ENCODE results near the gene PLD3.
"Not testable (repeated sequence)": the region's sequence is repeated elsewhere in the genome, so short reads cannot be mapped to it uniquely, and the experiment has no call there.

The PLD3 gene

DNA sequence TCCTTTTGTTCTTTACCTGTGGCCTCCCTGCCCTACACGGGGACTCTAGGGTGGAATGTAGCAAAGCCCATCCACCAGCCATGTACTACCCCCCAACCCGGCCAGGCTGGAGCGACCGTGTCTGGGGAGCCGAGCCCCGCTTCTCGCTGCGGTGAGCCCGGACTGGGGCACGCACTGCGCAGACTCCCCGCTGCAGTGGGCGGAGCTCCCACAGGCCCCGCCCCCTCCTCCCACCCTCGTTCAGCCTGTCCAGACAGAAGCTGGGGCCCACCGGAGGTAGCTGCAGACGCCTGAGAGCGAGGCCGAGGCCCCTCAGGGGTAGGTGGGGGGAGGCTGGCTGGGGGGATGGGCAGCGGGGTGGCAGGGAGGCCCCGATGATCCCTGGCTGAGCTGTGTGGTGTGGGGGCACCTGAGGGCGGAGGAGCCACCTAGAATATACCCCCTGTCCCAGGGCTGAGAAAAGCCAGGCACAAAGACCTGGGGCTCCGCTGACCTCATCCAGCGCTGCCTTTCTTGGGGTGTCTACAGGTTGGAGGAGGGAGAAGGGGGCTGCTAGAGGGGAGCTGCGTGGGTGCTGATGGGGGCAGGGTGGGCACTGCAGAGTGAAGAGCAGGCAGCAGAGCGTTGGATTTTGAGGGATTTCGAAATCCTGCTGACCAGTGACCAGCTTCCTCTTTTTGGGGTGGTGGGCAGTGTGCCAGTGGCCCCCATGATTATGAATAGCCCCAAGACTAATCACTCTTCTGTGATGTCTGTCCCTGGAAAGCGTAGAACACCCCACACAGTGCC lies 17.3 kb downstream of the PLD3 start:
- peak; percentile 81 for DNase-seq

DNA sequence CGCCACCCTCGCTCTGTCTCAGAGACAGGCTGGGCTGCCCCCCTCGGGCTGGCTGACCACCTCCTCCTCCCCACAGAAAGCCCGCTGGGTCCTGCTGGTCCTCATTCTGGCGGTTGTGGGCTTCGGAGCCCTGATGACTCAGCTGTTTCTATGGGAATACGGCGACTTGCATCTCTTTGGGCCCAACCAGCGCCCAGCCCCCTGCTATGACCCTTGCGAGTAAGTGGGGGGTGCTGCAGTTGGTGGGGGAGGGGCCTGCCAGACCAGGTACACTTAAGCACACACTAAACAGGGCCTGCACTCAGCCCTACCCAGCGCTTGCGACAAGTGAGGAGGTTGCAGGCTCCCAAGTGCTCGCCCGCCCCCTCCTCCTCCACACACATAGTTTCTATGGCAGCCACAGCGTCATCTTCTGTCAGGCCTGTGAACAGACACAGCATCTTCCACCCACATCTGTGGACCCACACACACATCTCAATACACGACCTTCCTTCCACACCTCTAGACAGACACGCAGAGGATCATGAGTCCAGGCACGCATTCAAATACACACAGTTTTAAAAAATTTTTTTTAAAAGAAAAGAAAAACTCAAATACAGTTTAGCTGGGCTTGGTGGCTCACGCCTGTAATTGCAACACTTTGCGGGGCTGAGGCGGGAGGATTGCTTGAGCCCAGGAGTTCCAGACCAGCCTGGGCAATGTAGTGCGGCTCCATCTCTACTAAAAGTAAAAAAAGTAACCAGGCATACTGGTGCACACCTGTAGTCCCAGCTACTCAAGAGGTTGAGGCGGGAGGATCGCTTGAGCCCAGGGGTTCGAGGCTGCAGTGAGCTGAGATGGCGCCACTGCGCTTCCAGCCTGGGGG lies 18.4 kb downstream of the PLD3 start:
- no peak for DNase-seq

DNA sequence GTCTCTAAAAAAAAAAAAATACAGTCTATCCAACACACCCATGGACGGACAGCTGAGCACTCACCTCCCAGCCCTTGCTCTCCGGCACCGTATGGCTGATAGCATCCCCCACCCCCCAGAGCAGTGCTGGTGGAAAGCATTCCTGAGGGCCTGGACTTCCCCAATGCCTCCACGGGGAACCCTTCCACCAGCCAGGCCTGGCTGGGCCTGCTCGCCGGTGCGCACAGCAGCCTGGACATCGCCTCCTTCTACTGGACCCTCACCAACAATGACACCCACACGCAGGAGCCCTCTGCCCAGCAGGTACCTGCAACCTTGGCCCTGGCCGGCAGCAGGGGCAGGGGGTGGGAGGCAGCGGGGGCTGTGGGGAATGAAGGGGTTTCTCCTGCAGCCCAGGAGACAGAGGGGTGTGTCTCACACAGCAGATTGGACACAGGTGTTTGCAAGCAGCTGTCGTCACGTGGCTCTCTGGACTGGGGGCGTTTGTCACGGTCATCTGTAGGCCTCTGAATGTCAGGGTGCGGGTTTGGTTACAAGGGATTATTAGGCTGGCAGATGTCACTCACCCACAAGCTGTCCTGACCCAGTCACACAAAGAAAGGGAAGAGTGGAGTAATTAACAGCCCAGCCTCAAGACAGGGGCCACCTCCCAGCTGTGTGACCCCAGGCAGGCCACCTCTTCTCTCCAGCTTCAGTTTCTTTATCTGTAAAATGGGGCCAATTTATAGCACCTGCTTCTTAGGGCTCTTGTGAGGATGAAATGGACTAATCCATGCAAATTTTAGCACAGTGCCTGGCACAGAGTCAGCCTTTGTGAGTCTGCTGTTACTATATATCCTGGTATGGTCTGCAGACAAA lies 19.3 kb downstream of the PLD3 start:
- DNase-seq = no peak

DNA sequence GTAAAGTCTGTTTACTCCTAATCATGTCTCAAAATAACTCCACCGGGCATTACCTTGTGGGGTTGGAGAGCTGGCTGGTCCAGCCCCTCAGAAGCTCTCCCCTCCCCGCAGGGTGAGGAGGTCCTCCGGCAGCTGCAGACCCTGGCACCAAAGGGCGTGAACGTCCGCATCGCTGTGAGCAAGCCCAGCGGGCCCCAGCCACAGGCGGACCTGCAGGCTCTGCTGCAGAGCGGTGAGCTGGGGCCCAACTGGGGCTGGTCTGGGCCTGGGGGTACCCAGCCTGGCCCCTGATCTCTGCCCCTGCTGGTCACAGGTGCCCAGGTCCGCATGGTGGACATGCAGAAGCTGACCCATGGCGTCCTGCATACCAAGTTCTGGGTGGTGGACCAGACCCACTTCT lies 21.3 kb downstream of the PLD3 start:
- no peak for DNase-seq

DNA sequence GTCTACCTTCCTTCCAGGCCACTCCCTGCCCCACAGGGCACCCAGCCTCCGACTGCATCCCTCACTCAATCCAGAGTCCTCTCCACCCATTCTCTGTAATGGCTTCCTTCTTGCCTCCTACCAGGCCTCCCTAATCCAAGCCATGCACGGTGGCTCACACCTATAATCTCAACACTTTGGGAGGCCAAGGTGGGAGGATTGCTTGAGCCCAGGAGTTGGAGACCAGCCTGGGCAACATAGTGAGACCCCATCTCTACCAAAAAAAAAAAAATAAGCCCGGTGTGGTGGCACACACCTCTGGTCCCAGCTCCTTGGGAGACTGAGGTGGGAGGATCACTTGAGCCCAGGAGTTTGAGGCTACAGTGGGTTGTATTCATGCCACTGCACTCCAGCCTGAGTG lies 21.8 kb downstream of the PLD3 start:
- DNase-seq = not testable (repeated sequence)

DNA sequence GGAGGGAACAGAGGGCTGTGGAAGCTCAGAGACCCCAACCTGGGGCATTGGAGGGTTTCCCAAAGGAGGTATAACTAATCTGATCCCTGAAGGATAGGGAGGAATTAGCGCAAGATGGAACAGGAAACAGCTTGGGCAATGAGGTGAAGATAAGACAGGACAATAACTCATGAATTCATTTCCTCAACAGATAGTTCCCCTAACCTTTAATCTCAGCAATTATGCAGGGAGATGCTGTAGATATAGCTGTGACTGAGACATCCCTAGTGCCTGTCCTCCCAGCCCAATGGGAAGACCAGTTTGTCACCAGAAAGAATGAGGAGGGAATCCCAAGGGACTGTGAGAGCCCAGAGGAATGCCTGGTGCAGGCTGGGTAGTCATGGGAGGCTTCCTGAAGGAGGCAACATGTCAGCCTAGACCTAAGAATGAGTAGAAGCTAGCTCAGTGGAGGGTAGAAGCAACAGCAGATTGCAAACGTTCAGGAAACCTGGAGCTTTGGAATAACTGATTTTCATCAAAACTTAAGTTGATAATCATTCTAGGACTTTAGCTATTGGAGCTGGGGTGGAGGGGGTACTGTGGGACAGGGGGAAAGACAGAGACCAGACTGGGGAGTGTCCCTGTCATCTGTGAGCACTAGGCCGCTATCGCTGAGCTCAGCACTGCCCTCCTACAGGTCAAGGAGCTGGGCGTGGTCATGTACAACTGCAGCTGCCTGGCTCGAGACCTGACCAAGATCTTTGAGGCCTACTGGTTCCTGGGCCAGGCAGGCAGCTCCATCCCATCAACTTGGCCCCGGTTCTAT lies 22.7 kb downstream of the PLD3 start:
- no peak for DNase-seq

DNA sequence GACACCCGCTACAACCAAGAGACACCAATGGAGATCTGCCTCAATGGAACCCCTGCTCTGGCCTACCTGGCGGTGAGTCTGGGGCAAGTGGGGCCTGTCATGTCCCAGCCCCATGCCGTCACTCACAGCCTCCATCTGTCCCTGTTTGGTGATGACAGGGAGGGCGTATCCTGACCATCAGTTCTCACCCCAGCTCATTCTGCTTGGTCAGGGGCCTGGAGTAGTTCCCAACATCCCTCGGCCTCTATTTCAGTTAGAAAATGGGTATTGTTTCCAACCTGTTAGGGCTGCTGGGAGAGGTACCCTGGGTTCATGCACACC lies 23.3 kb downstream of the PLD3 start:
- DNase-seq = no peak

DNA sequence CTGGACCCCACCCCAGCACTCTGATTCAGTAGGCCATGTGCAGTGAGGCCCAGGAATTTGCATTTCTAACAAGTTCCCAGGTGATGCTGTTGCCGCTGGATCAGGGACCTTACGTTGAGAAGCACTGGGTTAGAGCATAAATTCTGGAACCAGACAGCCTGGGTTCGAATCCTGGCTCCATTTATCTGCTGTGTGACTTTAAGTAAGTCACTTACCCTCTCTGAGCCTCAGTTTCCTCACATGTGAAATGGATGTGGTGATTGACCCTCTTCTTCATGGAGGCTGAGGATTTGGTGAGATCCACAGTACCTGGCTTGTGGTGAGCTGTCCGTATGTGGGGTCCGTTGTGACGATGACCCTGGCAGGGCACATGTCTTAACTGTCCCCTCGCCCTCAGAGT lies 25.6 kb downstream of the PLD3 start:
- DNase-seq = no peak

DNA sequence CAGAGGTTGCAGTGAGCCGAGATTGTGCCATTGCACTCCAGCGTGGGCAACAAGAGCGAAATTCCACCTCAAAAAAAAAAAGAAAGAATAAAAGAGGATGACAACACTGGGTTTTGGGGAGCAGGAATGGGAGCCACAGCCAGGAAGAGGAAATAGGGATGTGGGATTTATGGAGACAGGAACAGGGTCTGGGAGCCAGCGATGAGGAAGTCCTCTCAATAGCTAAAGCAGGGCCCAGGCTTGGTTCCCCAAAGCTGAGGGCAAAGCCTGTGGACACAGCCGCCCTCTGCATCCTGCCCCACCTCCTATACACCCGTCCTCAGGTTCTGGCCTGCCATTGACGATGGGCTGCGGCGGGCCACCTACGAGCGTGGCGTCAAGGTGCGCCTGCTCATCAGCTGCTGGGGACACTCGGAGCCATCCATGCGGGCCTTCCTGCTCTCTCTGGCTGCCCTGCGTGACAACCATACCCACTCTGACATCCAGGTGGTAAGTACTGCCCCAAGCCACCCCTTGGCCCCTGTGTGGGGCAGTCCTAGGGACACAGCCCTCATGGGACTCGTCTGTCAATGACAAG lies 27.9 kb downstream of the PLD3 start:
- no peak for DNase-seq

DNA sequence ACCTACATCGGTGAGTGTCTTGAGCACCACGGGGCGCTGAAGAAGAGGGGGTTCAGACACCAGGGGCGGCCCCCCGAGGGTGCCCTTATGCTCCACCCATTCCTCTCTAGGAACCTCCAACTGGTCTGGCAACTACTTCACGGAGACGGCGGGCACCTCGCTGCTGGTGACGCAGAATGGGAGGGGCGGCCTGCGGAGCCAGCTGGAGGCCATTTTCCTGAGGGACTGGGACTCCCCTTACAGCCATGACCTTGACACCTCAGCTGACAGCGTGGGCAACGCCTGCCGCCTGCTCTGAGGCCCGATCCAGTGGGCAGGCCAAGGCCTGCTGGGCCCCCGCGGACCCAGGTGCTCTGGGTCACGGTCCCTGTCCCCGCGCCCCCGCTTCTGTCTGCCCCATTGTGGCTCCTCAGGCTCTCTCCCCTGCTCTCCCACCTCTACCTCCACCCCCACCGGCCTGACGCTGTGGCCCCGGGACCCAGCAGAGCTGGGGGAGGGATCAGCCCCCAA lies 29.4 kb downstream of the PLD3 start:
- no peak for DNase-seq

DNA sequence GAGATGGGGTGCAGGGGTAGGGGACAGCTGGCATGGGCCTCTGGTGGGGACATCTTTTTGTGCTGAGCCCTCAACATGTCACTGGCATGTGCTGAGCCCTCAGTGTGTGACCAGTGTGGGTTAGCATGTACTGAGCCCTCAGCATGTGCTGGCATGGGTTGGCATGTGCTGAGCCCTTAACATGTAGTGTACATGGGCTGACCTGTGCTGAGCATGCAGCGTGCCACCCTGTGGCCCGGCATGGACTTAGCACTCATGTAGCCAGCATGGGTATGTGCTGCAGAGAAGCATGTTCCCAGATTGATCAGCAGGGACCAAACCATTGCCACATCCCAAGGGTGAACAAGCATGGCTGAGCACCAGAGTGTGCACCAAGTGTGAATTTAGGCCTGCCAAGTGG lies 30.0 kb downstream of the PLD3 start:
- no peak for DNase-seq

DNA sequence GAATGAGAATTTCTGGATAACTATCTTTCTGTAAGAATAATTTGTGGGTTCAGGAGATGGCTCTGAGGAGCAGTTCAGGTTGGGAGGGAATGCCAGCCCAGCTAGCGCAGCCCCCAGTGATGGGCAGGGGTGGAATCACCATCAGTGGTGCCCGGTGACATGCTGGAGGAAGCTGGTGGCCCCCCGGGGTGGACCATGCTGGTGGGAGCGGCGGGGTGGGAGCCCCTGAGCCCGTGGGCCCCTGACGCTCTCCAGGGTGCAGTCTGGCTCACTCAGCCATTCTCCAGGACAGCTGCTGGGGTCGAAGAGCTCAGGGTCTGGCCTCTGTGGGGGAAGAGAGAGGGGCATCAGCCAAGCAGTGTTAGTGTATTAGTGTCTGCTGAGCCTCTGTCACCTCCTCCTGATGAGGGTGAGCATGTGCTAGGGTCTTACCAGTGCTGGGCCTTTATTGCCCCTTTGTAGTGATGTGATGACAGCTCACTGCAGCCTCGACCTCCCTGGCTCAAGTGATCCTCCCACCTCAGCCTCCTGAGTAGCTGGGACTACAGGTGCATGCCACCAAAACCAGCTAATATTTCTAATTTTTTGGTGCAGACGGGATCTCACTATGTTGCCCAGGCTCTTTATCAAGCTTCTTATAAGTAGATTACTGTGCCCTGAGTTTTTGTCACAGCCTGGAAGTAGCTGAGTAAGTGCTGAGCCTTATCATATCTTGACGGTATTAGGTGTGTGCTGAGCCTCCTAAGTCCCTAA lies 31.1 kb downstream of the PLD3 start:
- no peak for DNase-seq

DNA sequence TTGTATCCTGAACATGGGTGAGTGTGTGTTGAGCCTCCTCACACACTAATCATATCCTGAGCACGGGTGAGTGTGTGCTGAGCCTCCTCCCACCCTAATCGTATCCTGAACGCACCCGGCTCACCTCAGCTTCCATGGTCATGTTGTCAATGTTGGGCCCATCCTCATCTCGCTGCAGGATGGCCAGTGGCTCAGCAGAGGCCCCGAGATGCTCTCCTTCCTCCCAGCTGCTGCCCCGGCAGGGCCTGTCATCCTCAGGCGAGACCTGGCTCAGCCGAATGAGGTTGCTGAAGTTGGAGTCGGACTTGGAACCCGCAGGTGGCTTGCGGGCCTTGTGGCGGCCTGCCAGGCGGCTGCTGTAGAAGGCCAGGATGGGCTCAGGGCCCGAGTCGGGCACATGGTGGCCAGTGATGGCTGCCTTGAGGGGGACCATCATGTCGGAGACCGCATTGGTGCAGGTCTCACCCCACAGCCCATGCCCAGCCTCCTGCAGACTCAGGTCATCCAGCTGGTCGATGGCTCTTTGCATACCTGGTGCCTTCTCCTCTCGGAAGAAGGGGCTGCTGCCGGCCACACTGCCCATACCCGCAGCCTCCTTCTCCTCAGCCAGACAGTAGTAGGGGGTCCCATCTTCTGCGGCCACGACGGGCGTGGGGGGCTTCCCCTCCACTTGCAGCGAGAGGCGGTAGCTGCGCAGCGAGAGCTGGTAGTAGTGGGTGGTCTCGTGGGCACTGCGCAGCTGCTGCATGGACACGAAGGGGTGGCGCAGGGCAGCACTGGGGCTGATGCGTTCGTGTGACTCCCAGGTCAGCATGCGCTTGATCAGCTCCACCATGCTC lies 31.9 kb downstream of the PLD3 start:
- DNase-seq = no peak

DNA sequence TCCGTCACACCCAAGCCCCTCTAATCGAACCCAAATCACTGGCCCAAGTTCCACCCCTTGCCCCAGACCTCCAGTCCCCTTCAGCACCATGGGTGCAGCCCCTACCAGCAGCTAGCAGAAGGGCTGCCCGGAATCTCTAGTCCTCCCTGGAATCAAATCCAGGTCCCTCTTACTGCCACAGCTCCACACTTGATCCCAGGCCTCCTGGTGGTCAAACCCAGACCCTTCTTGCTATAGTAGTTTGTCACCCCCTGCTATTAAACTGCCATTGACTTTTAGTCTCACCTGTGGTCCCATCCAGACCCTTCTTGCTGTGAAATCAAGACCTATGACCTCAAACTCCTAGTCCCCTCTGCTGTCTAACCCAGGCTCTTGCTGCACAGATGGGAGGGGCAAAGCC lies 32.8 kb downstream of the PLD3 start:
- no peak for DNase-seq

DNA sequence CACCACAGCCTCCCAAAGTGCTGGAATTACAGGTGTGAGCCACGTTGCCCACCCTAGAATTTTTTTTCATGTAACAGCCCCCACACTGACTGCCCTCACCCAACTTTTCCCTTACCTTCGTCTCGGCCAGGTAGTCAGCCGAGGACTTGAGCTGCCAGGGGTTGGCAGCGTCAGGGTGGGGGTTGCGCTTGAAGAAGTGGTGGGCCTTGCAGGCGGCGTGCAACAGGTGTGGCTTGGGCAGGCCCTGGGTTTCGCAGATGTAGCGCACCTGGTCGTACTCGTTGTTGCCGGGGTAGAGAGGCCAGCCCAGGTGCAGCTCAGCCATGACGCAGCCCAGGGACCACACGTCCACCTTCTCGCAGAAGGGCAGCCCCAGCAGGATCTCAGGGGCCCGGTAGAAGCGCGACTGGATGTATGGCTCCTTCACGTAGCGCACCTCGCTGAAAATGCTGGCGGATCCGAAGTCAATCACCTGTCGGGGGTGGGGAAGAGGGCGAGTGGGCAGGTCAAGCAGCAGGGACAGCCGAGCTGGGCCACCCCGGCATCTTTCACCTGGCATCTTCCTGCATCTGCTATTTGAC lies 35.3 kb downstream of the PLD3 start:
- no peak for DNase-seq

DNA sequence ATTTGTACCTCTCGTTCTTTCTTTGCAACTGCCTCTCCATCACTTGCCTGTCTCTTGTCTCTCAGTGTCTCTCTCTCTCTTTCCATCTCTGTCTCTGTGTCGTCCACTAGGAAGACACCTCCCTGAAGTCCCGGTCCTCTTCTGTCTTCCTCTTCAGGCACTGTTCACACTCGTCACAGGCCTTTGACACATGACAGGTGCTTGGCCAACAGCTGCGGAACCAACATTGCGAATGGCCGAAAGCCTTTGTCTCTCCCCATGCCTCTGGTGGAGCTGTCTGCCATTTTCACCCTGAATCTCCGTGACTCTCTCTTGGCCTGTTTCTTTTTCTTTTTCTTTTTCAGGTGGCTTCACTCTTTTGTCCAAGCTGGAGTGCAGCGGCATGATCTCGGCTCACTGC lies 38.7 kb downstream of the PLD3 start:
- DNase-seq = no peak

DNA sequence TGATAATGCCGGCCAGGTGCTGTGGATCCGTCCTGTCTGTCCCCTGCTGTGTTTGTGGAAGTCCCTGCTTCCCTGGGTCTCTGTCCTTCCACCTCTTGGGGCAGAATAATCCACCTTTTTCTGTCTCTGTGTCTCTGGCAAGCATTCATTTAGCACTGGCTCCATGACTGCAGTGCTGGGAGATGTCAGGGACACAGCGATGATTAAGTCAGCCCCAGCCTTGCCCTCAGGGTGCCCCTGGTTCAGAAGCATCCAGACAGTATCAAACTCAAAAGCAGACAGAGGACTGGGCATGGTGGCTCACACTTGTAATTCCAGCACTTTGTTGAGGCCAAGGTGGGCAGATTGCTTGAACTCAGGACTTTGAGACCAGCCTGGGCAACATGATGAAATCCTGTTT lies 40.0 kb downstream of the PLD3 start:
- no peak for DNase-seq

DNA sequence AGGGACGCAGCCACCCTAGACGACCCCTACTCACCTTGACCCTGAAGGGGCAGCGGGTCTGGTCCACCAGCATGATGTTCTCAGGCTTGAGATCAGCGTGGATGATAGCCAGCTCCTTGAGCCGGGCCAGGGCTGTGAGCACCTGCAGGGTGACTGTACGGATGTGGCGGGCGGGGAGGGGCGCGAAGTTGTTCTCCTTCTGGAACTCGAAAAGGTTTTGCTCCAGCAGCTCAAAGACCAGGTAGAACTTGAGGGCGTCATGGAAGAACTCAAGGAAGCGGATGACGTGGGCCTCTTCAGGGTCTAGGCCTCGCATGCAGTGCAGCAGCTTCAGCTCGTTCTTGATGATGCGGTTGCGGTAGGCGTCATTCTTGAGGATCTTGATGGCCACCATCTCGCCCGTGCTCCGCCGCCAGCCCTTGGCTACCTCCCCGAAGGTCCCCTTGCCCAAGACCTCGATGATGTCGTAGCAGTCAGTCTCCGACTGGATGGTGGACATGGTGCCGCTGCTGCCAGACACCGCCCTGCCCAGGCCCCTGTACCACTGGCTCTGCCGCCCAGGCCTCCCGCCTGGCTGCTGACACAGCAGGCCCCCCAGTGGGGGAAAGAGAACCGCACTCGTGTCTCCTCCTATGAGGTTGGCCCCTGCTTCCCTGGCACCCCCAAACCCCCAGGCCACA lies 41.0 kb downstream of the PLD3 start:
- no peak for DNase-seq

DNA sequence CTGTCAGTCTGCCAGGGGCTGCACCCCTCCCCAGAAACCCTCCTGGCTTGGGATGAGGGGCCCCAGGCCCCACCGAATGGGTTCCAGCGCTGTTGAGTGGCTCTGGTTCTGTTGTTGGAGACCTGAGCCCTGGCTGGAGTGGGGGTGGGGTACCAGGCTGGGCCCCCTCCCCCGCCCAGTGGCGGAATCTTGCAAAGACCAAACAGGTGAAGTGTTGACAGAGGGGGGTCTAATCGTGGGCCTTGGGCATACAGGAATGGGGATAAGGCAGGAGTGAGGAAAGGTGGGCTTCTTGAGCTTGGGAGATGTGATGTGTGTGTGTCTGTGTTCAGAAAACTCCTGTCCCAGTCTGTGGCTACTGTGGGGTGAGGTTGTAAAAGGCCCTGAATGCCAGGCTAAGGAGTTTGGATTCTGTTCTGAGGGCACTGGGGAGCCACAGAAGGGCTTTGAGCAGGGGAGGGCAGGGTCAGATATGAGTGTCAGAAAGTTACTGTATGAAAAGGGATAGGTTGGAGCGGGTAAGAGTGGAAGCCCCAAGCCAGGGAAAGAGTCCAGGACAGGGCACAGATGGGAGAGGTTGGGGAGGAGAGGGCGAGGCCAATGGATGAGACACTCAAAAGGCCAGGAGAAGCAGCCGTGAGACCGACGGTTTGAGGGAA lies 41.7 kb downstream of the PLD3 start, which contains the start of gene HIPK4:
TSS of gene HIPK4 (minus strand) at position 98 of the 659 bp plus-strand sequence. CDS start 279 bp downstream, outside the sequence.
- DNase-seq = no peak

Data from inflammatory macrophage treated with lipopolysaccharide for 4 hours (primary cell).